K562 (cell line): ENCODE data around the gene PPP1R12B. TPM values are rescaled to one million over a fixed set of nuclear protein-coding genes. Genes with fewer than 3 reads are reported as not detected.

Experiments used
- CHD2 ChIP-seq: IDR thresholded peaks from 2 replicates; pipeline ENCODE4 v1.6.1; 2011; ENCODE audit warnings: low read depth, low read length
- CSDE1 ChIP-seq, 2 experiments: fragments of 450-650 bp; IDR thresholded peaks; 2 replicates each; pipeline ENCODE4 v1.6.1; 2016; ENCODE audit warnings: mild to moderate bottlenecking in 1 of 2
- GTF2E2 ChIP-seq: fragments of 200-800 bp; sonication (Bioruptor generic); IDR thresholded peaks from 2 replicates; pipeline ENCODE4 v1.6.1; 2016; ENCODE audit warnings: missing genetic modification characterization, missing compliant biosample characterization
- HDAC6 ChIP-seq: IDR thresholded peaks from 2 replicates; pipeline ENCODE4 v1.6.1; 2012; ENCODE audit warnings: low read depth, mild to moderate bottlenecking, control low read depth, inconsistent platforms, low read length, moderate library complexity
- NR2C2 ChIP-seq, 2 experiments: fragments of 200-800 bp in 1 of 2; sonication (Bioruptor generic) in 1 of 2; sonication (generic) in 1 of 2; formaldehyde crosslinking in 1 of 2; IDR thresholded peaks; 2 replicates each; pipeline versions ENCODE4 v1.6.1 to v1.8.0; 2016 to 2022; ENCODE audit warnings: mild to moderate bottlenecking in 1 of 2, missing compliant biosample characterization in 1 of 2, missing genetic modification characterization in 1 of 2, missing genetic modification reagents in 1 of 2
- POLR2A ChIP-seq: fragments of 450-650 bp; conservative IDR thresholded peaks from 2 replicates; pipeline ENCODE4 v1.6.1; 2016
- PURB ChIP-seq: sonication (generic); formaldehyde crosslinking; IDR thresholded peaks from 2 replicates; pipeline ENCODE4 v1.9.0; 2021; ENCODE audit warnings: low read depth, mild to moderate bottlenecking, missing genetic modification reagents
- RAD21 ChIP-seq, 2 experiments: fragments of 250-450 bp in 1 of 2; fragments of 450-650 bp in 1 of 2; sonication (Bioruptor Pico) in 1 of 2; formaldehyde crosslinking in 1 of 2; IDR thresholded peaks in 1 of 2; conservative IDR thresholded peaks in 1 of 2; 2 replicates each; pipeline versions ENCODE4 v1.4.0 to v1.8.0; 2020 to 2022; ENCODE audit warnings: mild to moderate bottlenecking in 2 of 2, moderate library complexity in 1 of 2
- SUPT5H ChIP-seq: fragments of 450-650 bp; IDR thresholded peaks from 2 replicates; pipeline ENCODE4 v1.6.1; 2016
- XRCC3 ChIP-seq: fragments of 450-650 bp; IDR thresholded peaks from 2 replicates; pipeline ENCODE4 v1.6.1; 2017; ENCODE audit warnings: mild to moderate bottlenecking, moderate library complexity
- ZNF165 ChIP-seq: fragments of 250-450 bp; sonication (Bioruptor Pico); IDR thresholded peaks from 2 replicates; pipeline ENCODE4 v1.4.0; 2020; ENCODE audit warnings: borderline replicate concordance
- ZNF764 ChIP-seq: fragments of 250-450 bp; sonication (Bioruptor Pico); IDR thresholded peaks from 2 replicates; pipeline ENCODE4 v1.4.0; 2020; ENCODE audit warnings: low read depth, mild to moderate bottlenecking, moderate library complexity
- polyA plus RNA-seq, 8 experiments: library from polyadenylated mRNA; depleted of rRNA in 4 of 8; stranded (reverse) in 5 of 8; unstranded in 3 of 8; fragments of >200 nt; fragmentation: Nextera tagmentation in 2 of 8; fragmentation: Illumina TruSeq in 1 of 8; extraction: Ambion mirVana in 2 of 8; extraction: Trizol in 1 of 8; gene quantifications; 2 replicates each; pipeline versions ENCODE4 v1.2.1 to v1.2.3, GENCODE V29; 2011 to 2014; ENCODE audit warnings: inconsistent platforms in 1 of 8, missing spikeins in 1 of 8
- total RNA-seq, 7 experiments: library from RNA; depleted of rRNA in 6 of 7; stranded (reverse); fragments of >200 nt in 6 of 7; fragmentation: Illumina TruSeq in 2 of 7; extraction: Trizol in 2 of 7; gene quantifications; 2 replicates each; pipeline versions ENCODE4 v1.2.1 to v1.2.3, GENCODE V29; 2011 to 2021; ENCODE audit warnings: low replicate concordance in 1 of 7
- TF ChIP-seq, protein P1 (sequence below), 2 experiments: fragments of 450-650 bp; IDR thresholded peaks; 2 replicates each; pipeline ENCODE4 v1.6.1; 2016
- TF ChIP-seq, protein P2 (sequence below): conservative IDR thresholded peaks from 2 replicates; pipeline ENCODE4 v1.6.1; 2011; ENCODE audit warnings: low read depth, mild to moderate bottlenecking, low read length; ENCODE audit not compliant: control insufficient read depth
- TF ChIP-seq, protein P3 (sequence below): fragments of 250-450 bp; sonication (Bioruptor Pico); IDR thresholded peaks from 2 replicates; pipeline ENCODE4 v1.8.0; 2021; ENCODE audit warnings: moderate library complexity, mild to moderate bottlenecking, inconsistent platforms
- TF ChIP-seq, protein P4 (sequence below): fragments of 250-450 bp; sonication (Bioruptor Pico); IDR thresholded peaks from 2 replicates; pipeline ENCODE4 v1.5.0; 2021
- TF ChIP-seq, protein P5 (sequence below): sonication (generic); formaldehyde crosslinking; IDR thresholded peaks from 2 replicates; pipeline ENCODE4 v1.8.1; 2023; ENCODE audit warnings: missing genetic modification reagents, mild to moderate bottlenecking, borderline replicate concordance
- TF ChIP-seq, protein P6 (sequence below): fragments of 250-450 bp; sonication (Bioruptor Pico); IDR thresholded peaks from 2 replicates; pipeline ENCODE4 v1.8.0; 2022; ENCODE audit warnings: moderate library complexity, mild to moderate bottlenecking, inconsistent platforms

Gene PPP1R12B
- total and polyA plus RNA-seq, 9 of the 15 experiments (the other 6 are each of a cell fraction or from before 2014, with no cell fraction given): 0.73 to 16.9 (median 13.6) TPM

DNA sequence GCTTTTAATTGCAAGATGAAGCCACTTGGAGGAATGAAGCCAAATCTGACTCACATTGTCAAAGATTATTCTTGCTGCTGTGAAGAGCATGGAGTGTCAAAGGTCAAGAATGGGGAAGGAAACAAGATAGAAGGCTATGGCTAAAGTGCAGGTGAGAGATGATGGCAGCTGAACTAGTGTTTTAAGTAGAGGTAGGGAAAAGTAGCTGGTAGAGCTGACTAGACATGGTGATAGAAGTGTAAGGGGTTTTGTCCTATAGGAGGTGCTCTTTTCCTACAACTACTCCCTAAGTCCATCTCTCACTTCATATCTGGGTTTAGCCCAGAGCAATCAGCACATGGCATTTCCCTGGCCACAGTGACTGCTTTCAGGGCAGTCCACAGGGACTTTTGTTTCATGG lies 18.6 kb upstream of the PPP1R12B start (continued):
- peak; percentile 61 for TF ChIP-seq SUPT5H
- TF ChIP-seq XRCC3: no peak
- no peak for TF ChIP-seq GTF2E2
- peak; percentile 84 for TF ChIP-seq ZNF764 (CRISPR knock-in tag)
- TF ChIP-seq, protein P1, sequence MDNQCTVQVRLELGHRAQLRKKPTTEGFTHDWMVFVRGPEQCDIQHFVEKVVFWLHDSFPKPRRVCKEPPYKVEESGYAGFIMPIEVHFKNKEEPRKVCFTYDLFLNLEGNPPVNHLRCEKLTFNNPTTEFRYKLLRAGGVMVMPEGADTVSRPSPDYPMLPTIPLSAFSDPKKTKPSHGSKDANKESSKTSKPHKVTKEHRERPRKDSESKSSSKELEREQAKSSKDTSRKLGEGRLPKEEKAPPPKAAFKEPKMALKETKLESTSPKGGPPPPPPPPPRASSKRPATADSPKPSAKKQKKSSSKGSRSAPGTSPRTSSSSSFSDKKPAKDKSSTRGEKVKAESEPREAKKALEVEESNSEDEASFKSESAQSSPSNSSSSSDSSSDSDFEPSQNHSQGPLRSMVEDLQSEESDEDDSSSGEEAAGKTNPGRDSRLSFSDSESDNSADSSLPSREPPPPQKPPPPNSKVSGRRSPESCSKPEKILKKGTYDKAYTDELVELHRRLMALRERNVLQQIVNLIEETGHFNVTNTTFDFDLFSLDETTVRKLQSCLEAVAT (IDR thresholded peaks at IDR 0.05): no peak
- peak in 1 of 2 experiments; percentile 54; a peak in 2 of 4 replicates for TF ChIP-seq RAD21 (CRISPR knock-in tag; conservative IDR thresholded peaks at IDR 0.05 in 1 of 2, IDR thresholded peaks at IDR 0.05 in 1 of 2)
- no peak for TF ChIP-seq ZNF165
- TF ChIP-seq, protein P2, sequence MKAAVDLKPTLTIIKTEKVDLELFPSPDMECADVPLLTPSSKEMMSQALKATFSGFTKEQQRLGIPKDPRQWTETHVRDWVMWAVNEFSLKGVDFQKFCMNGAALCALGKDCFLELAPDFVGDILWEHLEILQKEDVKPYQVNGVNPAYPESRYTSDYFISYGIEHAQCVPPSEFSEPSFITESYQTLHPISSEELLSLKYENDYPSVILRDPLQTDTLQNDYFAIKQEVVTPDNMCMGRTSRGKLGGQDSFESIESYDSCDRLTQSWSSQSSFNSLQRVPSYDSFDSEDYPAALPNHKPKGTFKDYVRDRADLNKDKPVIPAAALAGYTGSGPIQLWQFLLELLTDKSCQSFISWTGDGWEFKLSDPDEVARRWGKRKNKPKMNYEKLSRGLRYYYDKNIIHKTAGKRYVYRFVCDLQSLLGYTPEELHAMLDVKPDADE: no peak
- no peak for TF ChIP-seq PURB (CRISPR knock-in tag)
- no peak for TF ChIP-seq HDAC6
- TF ChIP-seq, protein P3, sequence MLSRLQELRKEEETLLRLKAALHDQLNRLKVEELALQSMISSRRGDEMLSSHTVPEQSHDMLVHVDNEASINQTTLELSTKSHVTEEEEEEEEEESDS (CRISPR knock-in tag): no peak
- TF ChIP-seq CSDE1 (IDR thresholded peaks at IDR 0.05): no peak
- TF ChIP-seq, protein P4, sequence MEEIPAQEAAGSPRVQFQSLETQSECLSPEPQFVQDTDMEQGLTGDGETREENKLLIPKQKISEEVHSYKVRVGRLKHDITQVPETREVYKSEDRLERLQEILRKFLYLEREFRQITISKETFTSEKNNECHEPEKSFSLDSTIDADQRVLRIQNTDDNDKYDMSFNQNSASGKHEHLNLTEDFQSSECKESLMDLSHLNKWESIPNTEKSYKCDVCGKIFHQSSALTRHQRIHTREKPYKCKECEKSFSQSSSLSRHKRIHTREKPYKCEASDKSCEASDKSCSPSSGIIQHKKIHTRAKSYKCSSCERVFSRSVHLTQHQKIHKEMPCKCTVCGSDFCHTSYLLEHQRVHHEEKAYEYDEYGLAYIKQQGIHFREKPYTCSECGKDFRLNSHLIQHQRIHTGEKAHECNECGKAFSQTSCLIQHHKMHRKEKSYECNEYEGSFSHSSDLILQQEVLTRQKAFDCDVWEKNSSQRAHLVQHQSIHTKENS (CRISPR knock-in tag): no peak
- TF ChIP-seq, protein P5, sequence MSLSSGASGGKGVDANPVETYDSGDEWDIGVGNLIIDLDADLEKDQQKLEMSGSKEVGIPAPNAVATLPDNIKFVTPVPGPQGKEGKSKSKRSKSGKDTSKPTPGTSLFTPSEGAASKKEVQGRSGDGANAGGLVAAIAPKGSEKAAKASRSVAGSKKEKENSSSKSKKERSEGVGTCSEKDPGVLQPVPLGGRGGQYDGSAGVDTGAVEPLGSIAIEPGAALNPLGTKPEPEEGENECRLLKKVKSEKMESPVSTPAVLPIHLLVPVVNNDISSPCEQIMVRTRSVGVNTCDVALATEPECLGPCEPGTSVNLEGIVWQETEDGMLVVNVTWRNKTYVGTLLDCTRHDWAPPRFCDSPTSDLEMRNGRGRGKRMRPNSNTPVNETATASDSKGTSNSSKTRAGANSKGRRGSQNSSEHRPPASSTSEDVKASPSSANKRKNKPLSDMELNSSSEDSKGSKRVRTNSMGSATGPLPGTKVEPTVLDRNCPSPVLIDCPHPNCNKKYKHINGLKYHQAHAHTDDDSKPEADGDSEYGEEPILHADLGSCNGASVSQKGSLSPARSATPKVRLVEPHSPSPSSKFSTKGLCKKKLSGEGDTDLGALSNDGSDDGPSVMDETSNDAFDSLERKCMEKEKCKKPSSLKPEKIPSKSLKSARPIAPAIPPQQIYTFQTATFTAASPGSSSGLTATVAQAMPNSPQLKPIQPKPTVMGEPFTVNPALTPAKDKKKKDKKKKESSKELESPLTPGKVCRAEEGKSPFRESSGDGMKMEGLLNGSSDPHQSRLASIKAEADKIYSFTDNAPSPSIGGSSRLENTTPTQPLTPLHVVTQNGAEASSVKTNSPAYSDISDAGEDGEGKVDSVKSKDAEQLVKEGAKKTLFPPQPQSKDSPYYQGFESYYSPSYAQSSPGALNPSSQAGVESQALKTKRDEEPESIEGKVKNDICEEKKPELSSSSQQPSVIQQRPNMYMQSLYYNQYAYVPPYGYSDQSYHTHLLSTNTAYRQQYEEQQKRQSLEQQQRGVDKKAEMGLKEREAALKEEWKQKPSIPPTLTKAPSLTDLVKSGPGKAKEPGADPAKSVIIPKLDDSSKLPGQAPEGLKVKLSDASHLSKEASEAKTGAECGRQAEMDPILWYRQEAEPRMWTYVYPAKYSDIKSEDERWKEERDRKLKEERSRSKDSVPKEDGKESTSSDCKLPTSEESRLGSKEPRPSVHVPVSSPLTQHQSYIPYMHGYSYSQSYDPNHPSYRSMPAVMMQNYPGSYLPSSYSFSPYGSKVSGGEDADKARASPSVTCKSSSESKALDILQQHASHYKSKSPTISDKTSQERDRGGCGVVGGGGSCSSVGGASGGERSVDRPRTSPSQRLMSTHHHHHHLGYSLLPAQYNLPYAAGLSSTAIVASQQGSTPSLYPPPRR (CRISPR knock-in tag): no peak
- TF ChIP-seq, protein P6, sequence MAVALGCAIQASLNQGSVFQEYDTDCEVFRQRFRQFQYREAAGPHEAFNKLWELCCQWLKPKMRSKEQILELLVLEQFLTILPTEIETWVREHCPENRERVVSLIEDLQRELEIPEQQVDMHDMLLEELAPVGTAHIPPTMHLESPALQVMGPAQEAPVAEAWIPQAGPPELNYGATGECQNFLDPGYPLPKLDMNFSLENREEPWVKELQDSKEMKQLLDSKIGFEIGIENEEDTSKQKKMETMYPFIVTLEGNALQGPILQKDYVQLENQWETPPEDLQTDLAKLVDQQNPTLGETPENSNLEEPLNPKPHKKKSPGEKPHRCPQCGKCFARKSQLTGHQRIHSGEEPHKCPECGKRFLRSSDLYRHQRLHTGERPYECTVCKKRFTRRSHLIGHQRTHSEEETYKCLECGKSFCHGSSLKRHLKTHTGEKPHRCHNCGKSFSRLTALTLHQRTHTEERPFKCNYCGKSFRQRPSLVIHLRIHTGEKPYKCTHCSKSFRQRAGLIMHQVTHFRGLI (CRISPR knock-in tag): no peak
- TF ChIP-seq CHD2: no peak
- peak; percentile 45; the same call in 1 of the 2 replicates for TF ChIP-seq POLR2A
- no peak for TF ChIP-seq NR2C2 (CRISPR knock-in tag; IDR thresholded peaks at IDR 0.05)
- TF ChIP-seq NR2C2 (tag; IDR thresholded peaks at IDR 0.05): no peak; the same call in 1 of the 2 replicates
